Thyroid gland (tissue), 4 donors: ENCODE measurements around the gene FBXL7. TPM values are rescaled to one million over a fixed set of nuclear protein-coding genes. Genes with fewer than 3 reads are reported as not detected.

Source experiments
- DNase-seq, 2 donors: peaks; one replicate each; pipeline ENCODE4 v3.0.0-alpha.2; 2019
- H3K27ac ChIP-seq, 3 donors: fragments of 200-600 bp; sonication (generic); 1 replicate in 2 of 3; 2 replicates in 1 of 3; pipeline ENCODE4 v1.5.1; 2016 to 2019; ENCODE audit warnings: mild to moderate bottlenecking in 1 of 3, moderate library complexity in 1 of 3
- H3K27me3 ChIP-seq: fragments of 200-600 bp; sonication (generic); one replicate; pipeline ENCODE4 v1.5.1; 2019
- H3K36me3 ChIP-seq, 2 donors: fragments of 200-600 bp; sonication (generic); one replicate each; pipeline ENCODE4 v1.5.1; 2016 to 2019
- H3K4me1 ChIP-seq, 2 donors: fragments of 200-600 bp; sonication (generic); one replicate each; pipeline ENCODE4 v1.5.1; 2017 to 2019
- H3K4me3 ChIP-seq, 3 donors: fragments of 200-600 bp; sonication (generic); replicated peaks in 1 of 3; 1 replicate in 2 of 3; 2 replicates in 1 of 3; pipeline ENCODE4 v1.5.1; 2016; ENCODE audit warnings: mild to moderate bottlenecking in 1 of 3
- H3K9me3 ChIP-seq: fragments of 200-600 bp; sonication (generic); one replicate; pipeline ENCODE4 v1.5.1; 2017
- POLR2A ChIP-seq, 2 donors: fragments of 450-650 bp; IDR thresholded peaks; one replicate each; pipeline ENCODE4 v1.6.1; 2017; ENCODE audit warnings: antibody characterized with exemption in 2 of 2, mild to moderate bottlenecking in 2 of 2, moderate library complexity in 1 of 2
- WGBS, 2 donors: methylation state at CpG; one replicate each; pipeline ENCODE4 v1.1.5; 2017; 5-methylcytosine and 5-hydroxymethylcytosine counted together
- intact Hi-C: fragments of 100-400 bp; cut with DNase I; formaldehyde crosslinking; loops from one replicate; pipeline ENCODE4 v1.15.1; 2023
- total RNA-seq, 4 donors: library from RNA; depleted of rRNA; stranded (reverse); fragments of >200 nt; gene quantifications; one replicate each; pipeline ENCODE4 v1.2.3, GENCODE V29; 2016
- TF ChIP-seq, protein P1 (sequence below), 6 experiments: fragments of 200-600 bp in 3 of 6; fragments of 450-650 bp in 3 of 6; sonication (generic) in 3 of 6; IDR thresholded peaks; one replicate each; pipeline ENCODE4 v1.5.1; 2016 to 2019; ENCODE audit warnings: antibody characterized with exemption in 6 of 6, mild to moderate bottlenecking in 2 of 6, inconsistent platforms in 1 of 6, moderate library complexity in 1 of 6

Gene FBXL7
- total RNA-seq, 4 donors from 2014 or later: 6.4 to 11.8 (median 9.2) TPM

GRCh38 chr5:15601274-15601673 is 101.3 kb downstream of the FBXL7 start:
- no peak for TF ChIP-seq POLR2A (IDR thresholded peaks at IDR 0.05)
- TF ChIP-seq, protein P1, sequence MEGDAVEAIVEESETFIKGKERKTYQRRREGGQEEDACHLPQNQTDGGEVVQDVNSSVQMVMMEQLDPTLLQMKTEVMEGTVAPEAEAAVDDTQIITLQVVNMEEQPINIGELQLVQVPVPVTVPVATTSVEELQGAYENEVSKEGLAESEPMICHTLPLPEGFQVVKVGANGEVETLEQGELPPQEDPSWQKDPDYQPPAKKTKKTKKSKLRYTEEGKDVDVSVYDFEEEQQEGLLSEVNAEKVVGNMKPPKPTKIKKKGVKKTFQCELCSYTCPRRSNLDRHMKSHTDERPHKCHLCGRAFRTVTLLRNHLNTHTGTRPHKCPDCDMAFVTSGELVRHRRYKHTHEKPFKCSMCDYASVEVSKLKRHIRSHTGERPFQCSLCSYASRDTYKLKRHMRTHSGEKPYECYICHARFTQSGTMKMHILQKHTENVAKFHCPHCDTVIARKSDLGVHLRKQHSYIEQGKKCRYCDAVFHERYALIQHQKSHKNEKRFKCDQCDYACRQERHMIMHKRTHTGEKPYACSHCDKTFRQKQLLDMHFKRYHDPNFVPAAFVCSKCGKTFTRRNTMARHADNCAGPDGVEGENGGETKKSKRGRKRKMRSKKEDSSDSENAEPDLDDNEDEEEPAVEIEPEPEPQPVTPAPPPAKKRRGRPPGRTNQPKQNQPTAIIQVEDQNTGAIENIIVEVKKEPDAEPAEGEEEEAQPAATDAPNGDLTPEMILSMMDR (IDR thresholded peaks at IDR 0.05): no peak
- H3K27me3 ChIP-seq: no peaks in the 10 kb centered on the region
- no peak for DNase-seq
- H3K36me3 ChIP-seq: no peaks in the 10 kb centered on the region
- no peaks in the 10 kb centered on the region for H3K9me3 ChIP-seq
- WGBS, 2 donors: 92% methylated on average over 4 of the region's 4 CpGs
- intact Hi-C loops: no loop called here
- H3K4me3 ChIP-seq: no peak overlapping the region
- H3K27ac ChIP-seq: no peak overlapping the region
- H3K4me1 ChIP-seq: peaks cover 0 to 2% of the 10 kb centered on the region in 2 donors

DNA sequence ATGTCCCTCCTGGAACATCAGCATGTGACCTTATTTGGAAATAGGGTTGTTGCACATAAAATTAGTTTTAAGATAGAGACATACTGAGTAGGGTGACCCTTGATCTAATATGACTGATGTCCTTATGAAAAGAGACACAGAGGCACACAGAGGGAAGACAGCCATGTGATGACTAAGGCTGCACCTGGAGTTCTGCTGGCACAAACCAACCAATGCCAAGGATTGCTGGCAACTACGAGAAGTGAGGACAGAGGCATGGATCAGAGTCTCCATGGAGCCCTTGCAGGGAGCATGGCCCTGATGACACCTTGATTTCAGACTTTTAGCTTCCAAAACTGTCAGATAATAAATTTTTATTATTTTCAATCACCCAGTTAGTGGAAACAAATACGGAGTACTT is 101.9 kb downstream of the FBXL7 start:
- no peaks in the 10 kb centered on the region for H3K27me3 ChIP-seq
- 94 to 99% methylated on average over 2 of the region's 2 CpGs for WGBS, 2 donors
- H3K4me3 ChIP-seq: no peak overlapping the region
- no peak overlapping the region for H3K27ac ChIP-seq
- no peaks in the 10 kb centered on the region for H3K9me3 ChIP-seq
- no peaks in the 10 kb centered on the region for H3K36me3 ChIP-seq
- no peak for DNase-seq
- intact Hi-C loops: no loop called here
- TF ChIP-seq, protein P1 (IDR thresholded peaks at IDR 0.05): no peak
- no peak for TF ChIP-seq POLR2A (IDR thresholded peaks at IDR 0.05)
- peaks cover 0 to 2% of the 10 kb centered on the region in 2 donors for H3K4me1 ChIP-seq

DNA sequence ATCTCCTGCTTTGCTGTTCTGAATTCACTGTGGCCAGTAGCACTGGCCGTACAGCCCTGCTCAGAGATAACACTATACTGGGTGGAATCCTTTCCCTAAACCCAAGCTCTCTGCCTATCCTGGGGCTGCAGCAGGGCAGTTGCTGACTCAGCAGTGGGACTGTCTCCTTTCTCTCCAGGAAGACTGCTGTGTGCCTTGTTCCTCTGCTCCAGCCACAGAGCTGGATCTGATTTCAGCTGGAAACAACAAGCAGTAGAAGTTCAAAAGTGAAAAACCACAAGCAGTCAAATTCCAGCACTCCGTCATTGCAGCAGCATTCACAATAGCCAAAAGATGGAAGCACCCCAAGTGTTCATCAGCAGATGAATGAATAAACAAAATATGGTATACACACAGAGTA is 105.0 kb downstream of the FBXL7 start:
- Histone ChIP-seq H3K27me3 (no peaks in the 10 kb centered on the region), H3K36me3 (no peaks in the 10 kb centered on the region), H3K4me1 (no peaks in the 10 kb centered on the region), H3K4me3 (no peak overlapping the region), H3K9me3 (no peaks in the 10 kb centered on the region), H3K27ac (no peak overlapping the region)
- TF ChIP-seq POLR2A (IDR thresholded peaks at IDR 0.05): no peak
- TF ChIP-seq, protein P1 (IDR thresholded peaks at IDR 0.05): no peak
- no peak for DNase-seq
- 89 to 93% methylated on average over 2 of the region's 2 CpGs for WGBS, 2 donors
- intact Hi-C loops: no loop called here

DNA sequence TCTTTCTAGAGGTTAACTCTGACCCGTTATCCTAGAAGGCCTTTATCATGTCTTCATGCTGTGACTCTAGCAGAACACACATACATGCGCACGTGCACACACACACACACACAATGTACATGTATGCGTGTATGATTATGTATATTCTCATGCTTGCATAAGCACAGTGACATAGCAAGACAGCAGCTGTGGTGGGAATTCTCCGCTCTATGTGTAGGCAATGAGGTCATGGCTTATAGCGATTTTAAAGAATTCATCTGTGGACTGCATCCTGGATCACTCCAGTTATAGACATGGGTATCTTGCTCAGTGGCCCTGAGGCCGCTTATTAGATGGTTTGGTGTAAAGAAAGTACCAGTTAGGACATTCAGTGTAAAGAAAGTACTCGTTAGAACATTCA is 106.2 kb downstream of the FBXL7 start:
- no peaks in the 10 kb centered on the region for H3K9me3 ChIP-seq
- no peaks in the 10 kb centered on the region for H3K27me3 ChIP-seq
- WGBS, 2 donors: 89 to 92% methylated on average over 8 of the region's 8 CpGs
- H3K27ac ChIP-seq: no peak overlapping the region
- no peaks in the 10 kb centered on the region for H3K4me1 ChIP-seq
- TF ChIP-seq, protein P1 (IDR thresholded peaks at IDR 0.05): no peak
- TF ChIP-seq POLR2A (IDR thresholded peaks at IDR 0.05): no peak
- DNase-seq: no peak
- H3K36me3 ChIP-seq: no peaks in the 10 kb centered on the region
- no peak overlapping the region for H3K4me3 ChIP-seq
- intact Hi-C loops: no loop called here

DNA sequence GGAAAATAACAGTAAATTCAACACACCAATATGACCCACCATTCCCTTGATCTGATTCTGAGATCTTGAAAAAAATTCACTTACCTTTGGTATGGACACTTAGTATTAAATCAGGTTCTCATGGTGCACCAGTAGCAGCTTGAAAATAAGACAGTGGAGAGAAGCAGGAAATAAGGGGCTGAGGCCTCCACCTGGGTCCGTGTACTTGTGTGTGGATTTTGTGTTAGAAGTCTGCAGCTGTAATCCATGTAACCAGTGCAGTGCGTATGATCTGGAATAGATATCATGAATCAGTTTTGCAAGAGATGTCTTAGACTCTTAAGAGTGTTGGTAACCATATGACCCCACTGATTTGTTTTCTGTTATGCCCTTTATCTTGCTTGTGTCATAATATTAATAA is 107.1 kb downstream of the FBXL7 start:
- Histone ChIP-seq H3K27ac (no peak overlapping the region), H3K9me3 (no peaks in the 10 kb centered on the region), H3K36me3 (no peaks in the 10 kb centered on the region), H3K4me3 (no peak overlapping the region), H3K4me1 (no peaks in the 10 kb centered on the region), H3K27me3 (no peaks in the 10 kb centered on the region)
- 85 to 90% methylated on average over 2 of the region's 2 CpGs for WGBS, 2 donors
- no peak for DNase-seq
- intact Hi-C loops: no loop called here
- TF ChIP-seq, protein P1 (IDR thresholded peaks at IDR 0.05): no peak
- TF ChIP-seq POLR2A (IDR thresholded peaks at IDR 0.05): no peak
